Measurements from ENCODE around the gene DNTT.
A peak's percentile ranks its signal among the peaks of the same experiment; 100 is the strongest.

Gene DNTT

DNA sequence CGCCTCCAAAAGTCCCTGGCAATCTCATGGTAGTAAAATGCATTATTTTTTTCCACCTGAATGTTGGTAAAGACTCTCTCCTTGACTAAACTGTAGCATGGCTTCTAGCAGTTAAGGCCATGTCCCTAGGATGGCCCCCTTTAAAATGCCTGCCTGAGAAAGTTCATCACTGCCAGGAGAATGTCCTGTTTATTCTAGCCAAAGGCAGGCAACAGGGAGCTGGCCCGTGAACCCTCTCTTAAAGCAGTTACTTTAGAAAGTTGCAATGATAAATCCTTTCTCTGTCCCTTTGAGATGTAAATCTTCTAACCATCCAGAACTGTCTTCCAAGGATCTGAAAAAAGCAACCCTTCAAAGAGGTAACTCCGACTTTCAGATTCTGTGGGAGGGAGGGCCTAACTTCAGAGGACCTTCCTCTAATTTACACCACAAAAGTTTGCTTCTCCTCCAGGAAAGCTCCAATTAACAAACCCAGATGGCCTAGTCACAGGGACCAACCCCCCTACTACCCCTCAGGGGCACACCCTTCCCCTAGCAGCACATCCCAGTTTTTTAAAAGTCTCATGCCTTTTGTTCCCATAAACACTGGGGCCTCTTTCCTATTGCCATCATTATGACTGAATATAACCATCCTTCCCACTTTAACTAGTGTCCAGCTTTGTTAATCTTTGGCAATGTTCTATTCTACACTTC is 5.5 kb downstream of the DNTT start:
- no peak for DNase-seq (ENCODE audit: low read depth in 2 of 2)

GRCh38 chr10:96310321-96310669 is 6.1 kb downstream of the DNTT start:
- no peak for DNase-seq (ENCODE audit: low read depth in 2 of 2)

DNA sequence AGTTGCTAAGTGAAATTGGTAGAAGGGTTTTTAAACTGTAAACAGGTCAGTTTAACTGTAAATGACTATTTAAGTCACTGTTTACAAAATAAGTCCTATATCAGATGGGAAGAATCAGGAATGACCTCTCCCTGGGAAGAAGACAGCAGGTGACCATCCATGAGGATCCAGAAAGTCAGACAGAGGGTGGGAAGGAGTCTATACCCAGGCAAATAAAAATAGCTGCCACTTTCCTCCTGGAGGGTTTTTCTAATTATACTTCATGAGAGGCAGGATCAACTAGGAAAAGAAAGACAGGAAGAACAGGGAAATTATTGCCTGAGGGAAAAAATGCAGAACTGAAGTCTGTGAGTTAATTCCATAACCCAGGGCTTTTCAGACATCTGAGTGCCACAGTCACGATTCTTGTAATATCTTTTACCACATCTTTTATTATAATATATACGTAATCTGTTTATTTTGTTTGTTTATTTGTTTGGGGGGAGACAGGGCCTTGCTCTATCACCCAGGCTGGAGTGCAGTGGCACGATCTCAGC is 7.0 kb downstream of the DNTT start:
- no peak for DNase-seq (ENCODE audit: low read depth in 2 of 2)

DNA sequence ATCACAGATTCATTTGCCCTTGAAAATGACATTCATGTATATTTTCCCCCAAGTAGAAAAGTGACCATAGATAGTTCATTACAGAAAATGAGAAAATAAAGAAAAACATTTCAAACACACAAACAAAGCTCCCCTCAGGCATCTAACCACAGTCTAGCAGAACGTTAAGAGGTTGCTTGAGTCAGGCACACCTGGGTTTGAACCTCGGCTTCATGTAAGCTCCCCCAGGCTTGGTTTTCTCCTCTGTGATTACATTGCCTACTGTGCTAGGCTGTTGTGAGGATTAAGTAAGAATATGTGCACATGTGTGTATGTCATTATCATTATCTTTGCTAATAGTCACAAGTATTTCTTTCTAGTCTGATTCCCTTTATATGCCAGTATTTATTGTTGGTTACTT is 9.1 kb downstream of the DNTT start:
- DNase-seq (ENCODE audit: low read depth in 2 of 2), result no peak

DNA sequence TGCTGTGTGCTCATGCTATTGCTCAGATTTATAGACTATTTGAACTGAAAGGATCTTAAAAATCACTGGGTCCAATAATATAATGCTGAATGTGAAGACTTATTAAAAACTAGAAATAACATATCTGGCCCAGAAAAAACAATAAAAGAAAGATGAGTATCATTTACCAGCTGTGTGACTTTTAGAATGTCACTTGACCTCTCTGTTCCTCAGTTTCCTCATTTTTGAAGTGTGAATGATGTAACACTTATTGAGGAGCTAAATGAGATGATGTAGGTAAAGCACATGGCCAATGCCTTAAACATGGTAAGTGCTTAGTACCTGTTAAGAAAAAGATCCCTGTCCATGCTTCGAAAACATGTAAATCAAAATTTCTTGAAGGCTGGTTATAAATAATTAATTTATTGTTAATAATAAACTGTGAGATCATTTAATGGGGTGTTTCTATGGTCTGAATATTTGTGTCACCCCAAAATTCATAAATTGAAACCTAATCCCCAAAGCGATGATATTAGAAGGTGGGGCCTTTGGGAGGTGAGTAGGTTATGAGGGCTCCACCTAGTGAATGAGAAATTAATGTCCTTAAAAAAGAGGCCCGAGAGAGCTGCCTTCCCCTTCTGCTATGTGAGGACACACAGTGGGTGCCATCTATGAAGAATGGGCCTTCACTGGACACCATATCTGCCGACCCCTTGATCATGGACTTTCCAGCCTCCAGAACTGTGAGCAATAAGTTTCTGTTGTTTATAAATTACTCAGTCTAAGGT is 13.0 kb downstream of the DNTT start:
- DNase-seq (ENCODE audit: low read depth in 2 of 2), result no peak

DNA sequence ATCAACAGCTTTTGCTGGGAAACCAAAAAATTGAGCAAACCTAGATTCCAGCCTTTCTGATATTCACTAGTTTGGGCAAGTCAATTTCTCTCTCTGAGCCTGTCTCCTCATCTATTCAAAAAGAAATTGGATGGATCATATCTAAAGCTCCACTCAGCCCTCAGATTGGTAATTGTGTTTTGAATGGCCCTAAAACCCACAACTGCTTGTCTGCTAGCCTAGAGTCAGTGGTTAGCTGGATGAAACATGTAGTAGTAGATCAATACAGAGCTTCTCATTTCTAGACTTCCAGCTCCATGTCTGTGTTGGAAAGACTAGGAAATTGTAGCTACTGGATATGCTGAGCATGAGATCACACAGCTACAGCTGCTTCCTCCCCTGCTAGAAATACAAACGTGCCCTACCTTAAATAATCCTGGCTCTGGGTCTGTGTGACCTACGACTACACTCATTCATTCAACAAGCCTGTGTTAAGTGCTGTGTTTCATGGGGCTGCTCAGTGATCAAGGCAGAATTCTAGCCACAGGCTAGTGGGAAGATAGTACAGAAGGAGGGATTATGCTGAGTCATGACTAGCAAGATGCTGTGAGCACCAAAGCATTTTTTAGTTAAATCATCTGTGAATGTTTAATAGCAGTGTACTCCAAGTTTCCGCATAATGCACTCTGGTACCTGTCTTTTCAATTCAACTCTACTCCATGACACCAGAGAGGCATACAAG is 15.7 kb downstream of the DNTT start:
- no peak for DNase-seq (ENCODE audit: low read depth in 2 of 2)

- no peak for DNase-seq (ENCODE audit: low read depth in 2 of 2)
These were observed 17.6 kb downstream of the DNTT start for GRCh38 chr10:96321822-96322221.

DNA sequence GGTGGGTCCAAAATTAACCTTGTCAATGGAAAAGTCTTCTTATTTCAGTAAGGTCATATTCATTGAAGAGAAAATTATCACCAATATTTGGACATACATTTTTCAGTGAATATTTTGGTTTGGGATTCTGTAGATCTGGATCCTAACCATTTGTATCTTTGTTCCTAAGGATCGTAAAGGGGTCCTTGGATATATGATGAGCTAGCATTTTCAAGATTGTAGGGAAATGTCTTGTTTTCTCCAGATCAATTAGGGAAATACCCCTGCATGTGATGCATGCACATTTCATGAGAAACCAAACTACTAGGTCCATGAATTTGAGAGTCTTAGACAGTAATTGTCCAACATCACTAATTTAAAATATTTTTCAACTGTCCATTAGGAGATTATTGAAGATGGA is 18.0 kb downstream of the DNTT start:
- DNase-seq (ENCODE audit: low read depth in 2 of 2), result no peak

DNA sequence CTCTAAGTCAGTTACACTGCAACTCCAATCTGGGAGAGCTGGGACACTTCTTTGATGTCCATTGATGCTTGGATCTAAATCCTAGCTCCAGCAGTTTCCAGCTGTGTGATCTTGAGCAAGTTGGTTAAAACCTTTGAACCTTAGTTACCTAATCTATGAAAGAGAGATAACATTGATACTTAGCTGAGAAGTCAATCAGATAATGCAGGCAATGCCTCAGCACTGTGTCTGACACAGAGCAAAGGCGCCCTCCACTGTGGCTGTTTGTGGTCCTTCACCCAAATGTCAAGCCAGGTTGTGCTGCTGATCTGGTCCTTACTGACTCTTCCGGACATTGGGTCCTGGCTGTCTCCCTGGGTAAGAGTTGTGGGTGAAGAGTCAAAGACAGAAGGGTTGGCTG is 20.2 kb downstream of the DNTT start:
- no peak for DNase-seq (ENCODE audit: low read depth in 2 of 2)

- DNase-seq (ENCODE audit: low read depth in 2 of 2), result no peak
These were observed 21.6 kb downstream of the DNTT start for GRCh38 chr10:96325719-96326373.

GRCh38 chr10:96327462-96327861 is 23.2 kb downstream of the DNTT start:
- DNase-seq (ENCODE audit: low read depth in 2 of 2), result no peak

GRCh38 chr10:96333101-96333500 is 28.9 kb downstream of the DNTT start:
- DNase-seq (ENCODE audit: low read depth in 2 of 2), result no peak

DNA sequence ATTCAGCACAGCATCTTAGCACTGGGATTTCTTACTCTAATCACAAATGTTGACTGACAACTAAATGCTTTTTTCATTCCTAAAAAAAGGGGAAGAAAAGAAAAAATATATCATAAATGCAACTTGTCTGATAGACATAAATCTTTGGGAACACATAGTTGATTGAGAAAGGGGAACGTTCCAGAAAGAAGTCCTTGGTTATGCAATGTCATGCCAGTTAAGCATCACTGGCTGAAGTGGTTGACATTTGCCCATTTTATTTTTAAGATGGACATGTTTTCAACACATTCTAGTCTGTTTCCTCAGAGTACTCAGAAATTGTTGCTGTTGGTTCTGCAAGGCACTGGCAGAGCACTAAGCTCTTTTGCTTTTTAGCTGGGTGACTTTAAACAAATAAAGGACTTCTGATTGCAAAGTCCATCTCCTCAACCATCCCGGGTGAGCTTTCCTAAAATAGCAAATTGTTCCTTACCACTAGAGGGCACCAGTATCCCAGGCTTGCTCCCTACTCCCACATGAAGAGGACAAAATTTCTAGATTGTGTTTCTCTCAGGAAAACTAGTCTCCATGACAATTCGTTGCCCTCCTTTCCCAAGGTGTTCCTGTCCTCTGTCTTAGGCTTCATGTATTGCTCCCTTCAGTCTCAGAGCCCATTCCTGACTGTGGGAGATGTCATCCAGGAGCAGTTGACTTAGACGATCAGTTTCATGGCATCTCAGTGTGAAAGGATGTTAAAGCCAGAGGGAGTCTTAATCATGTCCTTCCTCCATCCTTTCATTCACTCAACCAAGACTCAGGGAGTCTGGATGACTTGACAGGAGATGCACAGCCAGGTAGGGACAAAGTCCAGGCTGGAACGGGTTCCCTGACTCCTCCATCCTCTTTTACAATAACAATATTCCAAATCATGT is 30.6 kb downstream of the DNTT start:
- DNase-seq (ENCODE audit: low read depth in 2 of 2), result peak in 1 of 2 experiments; percentile 2

DNA sequence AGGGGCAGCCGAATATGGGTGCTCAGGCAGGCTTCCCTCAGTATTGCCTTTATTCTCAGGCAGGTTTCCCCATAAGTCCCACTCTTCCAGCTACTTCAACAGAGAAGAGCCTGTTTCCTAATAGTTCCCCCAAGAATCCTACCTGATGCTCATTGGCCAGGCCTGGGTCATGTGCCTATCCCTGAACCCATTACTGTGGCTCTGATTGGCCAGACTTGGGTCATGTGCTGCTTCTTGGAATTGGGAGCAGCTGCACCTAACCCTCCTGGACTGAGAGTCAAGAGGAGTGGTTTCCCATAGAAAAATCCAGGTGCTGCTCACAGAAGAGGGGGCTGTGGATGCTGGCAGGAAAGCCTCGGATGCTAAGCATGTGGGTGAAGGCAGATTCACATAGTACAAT is 32.9 kb downstream of the DNTT start:
- no peak for DNase-seq (ENCODE audit: low read depth in 2 of 2)

DNA sequence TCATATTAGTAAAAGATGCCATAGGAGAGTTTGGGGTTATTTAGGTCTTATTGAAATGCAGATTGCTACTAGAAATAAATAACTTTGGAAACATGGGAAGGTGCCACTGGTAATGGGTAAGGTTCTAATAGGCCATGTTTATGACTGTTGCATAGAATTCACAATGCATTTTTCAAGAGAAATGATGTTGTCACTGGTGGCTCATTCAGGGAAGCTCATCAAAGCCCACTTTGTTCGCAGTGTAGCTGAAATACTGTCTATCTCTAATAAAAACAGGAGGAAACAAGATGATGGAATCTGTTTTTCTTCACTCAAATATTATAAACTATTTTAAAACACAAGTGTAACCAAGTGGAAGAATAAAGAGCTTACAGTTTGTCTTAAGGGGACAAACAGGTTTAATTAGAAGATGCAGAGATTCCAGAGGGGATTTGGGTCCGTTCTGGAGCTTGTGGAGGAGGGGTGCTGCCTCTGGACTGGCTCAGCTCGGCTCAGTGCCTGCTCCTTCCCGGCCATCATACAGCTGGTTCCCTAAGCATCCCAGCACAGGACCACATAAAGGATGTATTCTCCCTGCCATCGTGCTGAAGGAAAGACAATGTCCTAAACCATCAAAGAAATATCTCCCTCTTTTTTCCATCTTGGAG is 34.2 kb downstream of the DNTT start:
- no peak for DNase-seq (ENCODE audit: low read depth in 2 of 2)

DNA sequence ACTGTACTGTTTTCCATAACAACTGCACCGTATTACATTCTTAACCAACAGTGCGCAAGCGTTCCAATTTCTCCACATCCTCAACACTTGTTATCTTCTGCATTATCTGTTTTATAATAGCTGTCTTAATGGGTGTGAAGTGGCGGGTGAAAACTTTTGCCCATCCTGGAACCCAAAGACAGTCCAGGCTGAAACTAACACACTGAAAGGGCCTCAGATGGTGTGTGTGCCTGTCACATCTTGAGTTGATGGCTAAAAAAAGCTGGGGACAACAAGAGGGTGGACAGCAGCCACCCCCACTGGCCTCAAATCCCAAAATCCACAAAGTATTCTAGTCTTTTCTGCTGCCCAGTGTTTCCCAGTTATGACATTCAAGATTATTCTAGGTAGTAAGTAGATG is 35.1 kb downstream of the DNTT start:
- no peak for DNase-seq (ENCODE audit: low read depth in 2 of 2)

DNA sequence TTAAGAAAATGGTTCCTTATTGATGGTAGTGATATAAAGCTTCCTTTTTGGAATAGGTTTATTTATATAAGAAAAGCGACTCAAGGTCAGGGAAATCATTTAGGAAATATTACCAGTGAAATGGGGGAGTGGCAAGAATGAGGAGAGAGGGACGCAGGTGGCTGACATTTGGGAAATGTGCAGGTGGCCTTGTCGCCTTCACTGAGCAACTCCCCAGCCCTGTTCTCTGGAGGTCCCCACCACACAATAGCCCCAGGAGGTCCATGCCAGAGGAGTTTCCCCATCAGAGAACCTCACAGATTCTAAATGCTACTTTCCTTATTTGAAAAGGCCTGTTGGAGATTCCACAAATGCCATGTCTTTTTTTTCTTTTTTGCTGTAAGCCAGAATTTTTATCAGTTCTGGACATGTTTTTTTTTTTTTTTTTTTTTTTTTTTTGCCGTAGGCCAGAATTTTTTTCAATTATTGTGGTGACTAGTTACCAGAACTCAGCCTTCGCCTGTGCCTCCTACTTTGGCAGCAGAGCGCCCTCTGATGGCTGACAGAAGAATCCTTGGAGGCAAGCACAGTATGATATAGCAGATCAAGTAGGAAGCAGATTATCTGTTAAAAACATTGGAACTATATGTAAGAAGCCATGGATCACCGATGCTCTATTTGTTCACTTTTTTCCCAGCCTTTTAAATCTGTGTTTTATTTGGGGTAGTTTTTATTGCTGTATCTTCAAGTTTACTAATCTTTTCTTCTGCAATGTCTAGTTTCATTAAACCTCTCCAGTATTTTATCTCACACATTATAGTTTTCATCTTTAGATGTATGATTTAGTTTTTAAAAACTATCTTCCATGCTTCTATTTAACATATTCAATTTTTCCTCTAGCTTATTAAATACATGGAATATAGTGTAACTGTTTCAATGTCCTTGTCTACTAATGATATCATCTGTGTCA is 36.0 kb downstream of the DNTT start:
- peak; percentile 1 to 15 for DNase-seq (ENCODE audit: low read depth in 2 of 2)

DNA sequence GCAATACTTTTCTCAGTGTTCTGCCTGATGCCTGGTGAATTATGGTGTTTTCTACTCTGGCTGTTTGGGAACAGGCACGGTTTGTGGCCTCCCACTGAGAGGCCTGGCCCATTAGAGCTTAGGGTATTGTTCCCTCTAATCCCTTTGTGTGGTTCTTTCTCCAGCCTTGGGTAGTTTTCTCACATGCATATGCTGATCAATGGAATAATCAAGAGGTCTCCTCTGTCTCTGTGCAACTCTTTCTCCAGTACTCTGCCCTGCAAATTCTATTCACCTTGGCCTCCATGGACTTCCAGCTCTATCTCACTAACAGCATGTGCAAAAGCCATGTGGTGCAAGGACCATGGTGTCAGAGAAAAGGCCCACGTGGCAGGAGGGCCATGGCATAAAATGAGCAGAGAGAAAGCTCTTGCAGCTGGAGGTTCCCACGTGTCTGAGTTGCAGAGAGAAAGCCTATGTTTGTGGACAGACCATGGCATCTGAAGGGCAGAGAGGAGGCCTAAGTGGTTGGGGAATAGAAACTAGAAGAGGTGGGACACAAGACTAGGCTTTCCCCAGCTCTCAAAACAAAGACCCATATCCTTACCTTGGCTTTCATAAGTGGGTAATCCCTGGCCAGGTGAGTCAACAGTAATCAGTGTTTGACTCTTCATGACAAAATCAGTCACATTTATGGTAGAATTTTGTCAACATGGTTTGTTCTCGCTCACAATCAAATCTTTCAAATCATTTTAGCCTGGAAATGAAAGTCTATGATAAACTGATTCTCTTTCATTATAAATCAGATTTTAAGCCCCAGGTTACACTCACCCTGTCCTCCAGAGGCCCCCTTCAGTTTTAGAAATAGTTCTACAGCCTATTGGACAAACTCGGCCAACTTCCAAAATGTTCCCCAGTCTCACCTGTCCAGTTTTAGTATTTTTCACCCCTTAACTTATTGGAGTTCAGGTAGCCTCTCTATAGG is 37.3 kb downstream of the DNTT start:
- DNase-seq (ENCODE audit: low read depth in 2 of 2), result no peak
